NCI-H748 (cell line): ENCODE measurements around the gene SCGB3A2.

ENCODE experiments used
- DNase-seq: peaks from one replicate; lab custom pipeline; 2025; ENCODE audit not compliant: unreplicated experiment; lab: John Stamatoyannopoulos, UW

Gene SCGB3A2, protein sequence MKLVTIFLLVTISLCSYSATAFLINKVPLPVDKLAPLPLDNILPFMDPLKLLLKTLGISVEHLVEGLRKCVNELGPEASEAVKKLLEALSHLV

DNA sequence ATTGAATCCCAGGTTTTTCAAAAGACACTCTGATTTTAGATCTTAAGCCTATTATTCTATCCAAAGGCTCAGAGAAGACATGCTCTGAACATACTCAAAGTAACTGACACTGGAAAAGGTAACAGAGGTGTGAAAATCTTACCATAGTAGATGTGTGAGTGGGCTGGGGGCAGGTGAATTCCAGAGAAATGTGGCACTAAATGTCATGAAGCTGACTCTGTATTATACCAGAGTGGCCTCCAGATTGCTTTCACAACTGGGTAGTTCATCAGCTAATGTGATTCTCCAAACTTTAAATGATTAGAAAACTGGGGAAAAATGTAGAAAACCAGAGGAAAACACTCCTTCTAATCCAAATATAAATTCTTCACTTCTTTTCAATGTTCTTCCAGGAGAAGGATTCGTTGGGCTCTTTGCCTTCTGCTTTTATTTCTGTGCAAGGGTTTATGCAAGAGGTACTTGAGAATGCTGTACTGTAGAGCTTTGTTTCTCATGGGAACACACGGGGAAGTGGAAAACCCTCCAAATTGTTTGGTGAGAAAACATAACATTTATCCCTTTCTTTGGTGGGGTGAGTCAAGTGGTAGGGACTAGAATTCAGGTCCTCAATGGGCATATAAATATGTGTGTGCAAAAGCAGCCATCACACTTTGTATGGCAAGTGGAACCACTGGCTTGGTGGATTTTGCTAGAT is at the start of gene SCGB3A2:
TSS of gene SCGB3A2 (plus strand) at position 646 of the 694 bp plus-strand sequence. CDS start 93 bp downstream, outside the sequence.
- DNase-seq, result no peak

DNA sequence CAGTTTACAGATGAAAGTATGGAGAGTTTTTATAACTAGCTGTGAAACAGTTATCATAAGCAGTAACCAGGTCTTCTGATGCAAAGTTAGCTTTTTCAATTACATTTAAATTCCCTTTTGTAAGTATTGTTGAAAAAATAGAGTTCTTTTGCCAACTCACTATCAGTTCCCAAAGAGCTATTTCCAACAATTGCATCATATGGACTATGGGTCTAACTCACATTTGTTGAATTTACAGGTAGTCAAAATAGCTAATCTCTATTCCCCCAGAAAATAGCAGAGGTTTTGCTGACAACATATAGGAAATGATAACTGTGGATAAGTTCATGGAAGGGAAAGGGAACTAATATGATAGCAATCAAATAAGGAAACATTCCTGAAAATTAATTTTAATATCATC is 48.5 kb upstream of the SCGB3A2 start:
- DNase-seq, result no peak

DNA sequence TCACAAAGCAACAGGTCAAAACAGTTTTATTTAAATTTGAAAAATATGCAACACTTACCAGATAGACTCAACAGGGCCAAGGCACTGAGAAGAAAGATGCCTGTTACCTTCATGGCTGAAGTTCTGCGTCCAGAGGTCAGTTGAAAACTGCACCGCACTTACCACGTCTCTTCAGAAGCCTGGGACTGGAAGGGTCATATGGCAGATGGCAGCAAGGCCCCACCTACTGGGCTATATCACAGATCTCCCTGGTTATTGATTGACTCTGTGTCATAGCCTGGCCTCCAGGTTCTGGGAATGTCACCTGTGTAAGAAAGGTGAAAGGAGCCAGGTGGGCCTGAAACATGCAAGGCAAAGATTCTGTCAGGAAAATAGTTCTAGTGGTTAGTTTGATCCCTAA is 47.0 kb upstream of the SCGB3A2 start, which contains the start of gene SPINK1:
TSS of gene SPINK1 (minus strand) at position 207 of the 400 bp plus-strand sequence. CDS start at position 113, 94 bp downstream.
- DNase-seq, result no peak

GRCh38 chr5:147832541-147832940 is 46.0 kb upstream of the SCGB3A2 start:
- DNase-seq, result no peak

GRCh38 chr5:147835386-147835798 is 43.1 kb upstream of the SCGB3A2 start:
- DNase-seq, result peak; percentile 86

DNA sequence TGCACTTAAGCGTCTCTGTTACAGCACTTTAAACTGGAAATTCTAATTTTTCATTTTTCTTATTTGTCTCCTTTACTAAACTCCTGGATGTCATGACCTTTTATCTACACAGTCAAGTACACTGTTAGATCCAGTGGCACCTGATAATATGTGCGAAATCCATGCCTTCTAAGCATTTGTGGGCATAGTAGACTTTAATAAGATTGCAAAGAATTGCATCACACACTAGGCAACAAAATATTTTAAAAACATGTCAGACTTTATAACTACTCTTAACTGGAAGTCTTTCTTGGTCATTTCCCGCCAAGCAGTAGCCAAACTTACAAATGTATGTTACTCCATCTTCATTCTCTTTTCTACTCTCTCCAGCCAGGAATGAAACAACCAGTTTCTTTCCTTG is 42.1 kb upstream of the SCGB3A2 start:
- no peak for DNase-seq

DNA sequence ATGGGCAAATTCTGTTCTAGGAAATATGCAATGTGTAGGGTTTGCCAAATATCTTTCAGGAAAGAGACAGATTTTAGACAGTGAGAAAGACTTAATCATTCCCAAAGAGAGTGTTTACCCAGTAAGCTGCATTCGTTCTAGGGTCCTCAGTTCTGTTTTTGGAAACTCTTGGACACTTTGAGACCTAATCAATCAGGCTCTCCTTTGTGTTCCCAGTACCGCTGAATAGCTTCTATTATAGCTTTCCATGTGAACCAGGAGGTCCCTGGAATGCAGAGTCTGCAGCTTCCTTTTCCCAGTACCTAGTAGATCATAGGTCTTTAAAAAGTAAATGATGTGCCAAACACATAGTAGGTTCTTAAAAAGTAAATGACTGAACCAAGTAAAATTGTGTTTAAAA is 35.6 kb upstream of the SCGB3A2 start:
- DNase-seq, result no peak

DNA sequence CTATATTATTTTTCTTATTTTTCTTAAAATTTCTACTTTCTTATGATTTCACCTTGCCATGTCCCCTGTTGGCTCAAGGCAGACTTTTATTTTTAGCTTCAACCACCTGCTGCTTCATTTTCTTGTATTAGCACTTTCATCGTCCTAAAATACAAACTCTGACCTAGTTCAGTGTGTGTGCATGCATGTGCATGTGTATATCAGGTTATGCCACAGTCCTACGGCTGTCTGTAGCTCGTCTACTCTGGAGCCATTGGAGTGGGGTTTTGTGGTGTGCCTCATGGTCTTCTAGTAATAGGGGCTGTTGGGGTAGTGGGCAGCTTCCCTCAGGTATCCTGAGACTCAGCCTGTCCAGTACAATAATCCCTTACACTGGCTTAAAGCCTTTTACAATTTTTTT is 33.7 kb upstream of the SCGB3A2 start:
- no peak for DNase-seq

- no peak for DNase-seq
Observed at GRCh38 chr5:147845618-147846017, 32.9 kb upstream of the SCGB3A2 start.

GRCh38 chr5:147849226-147849625 is 29.3 kb upstream of the SCGB3A2 start:
- DNase-seq, result no peak

- DNase-seq, result no peak
Observed at GRCh38 chr5:147851578-147851977, 26.9 kb upstream of the SCGB3A2 start.

DNA sequence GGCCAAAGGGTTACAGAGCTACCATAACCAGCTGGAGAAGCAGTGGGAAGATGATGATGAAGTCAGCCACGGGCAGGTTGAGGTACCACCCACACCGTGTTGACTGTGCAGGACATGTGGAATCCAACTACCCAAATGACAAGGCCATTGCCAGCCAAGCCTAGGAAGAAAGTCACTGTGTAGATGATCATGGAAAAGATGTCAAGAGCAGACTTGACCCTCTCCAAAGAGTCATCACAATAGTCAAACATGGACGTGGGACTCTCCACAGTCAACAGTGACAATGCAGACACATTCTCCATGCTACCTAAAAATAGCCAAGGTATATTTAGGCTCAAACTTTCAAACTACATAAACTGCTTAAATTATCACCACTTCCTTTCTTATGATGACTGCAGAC is 26.1 kb upstream of the SCGB3A2 start:
- no peak for DNase-seq

DNA sequence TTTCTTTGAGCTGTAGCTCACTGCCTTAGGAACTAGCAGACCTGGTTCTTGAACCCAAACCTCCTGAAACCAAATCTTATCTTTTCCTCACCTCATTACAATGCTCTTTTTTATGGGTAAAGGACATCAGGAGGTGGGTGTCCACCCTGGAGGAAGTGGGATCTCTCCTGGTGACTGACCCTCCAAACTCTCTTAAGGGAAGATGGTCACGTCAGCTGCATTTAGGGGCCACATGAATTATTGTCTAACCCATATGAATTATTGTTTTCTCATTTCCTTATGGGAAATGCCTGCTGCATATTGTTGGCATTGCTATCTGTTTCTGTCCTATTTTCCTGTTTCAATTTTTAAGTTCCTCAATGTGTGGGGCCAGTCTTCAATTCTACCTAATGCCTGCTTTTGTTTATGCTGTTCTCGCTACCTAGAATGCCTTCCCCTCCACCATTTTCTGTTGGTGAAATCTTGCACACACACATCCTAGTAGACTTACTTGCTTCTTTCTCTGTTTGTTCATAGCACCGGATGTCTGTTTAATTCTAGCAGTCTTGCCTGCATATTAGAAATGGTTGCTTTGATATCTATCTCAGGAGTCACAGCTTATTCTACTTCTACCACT is 25.0 kb upstream of the SCGB3A2 start:
- DNase-seq, result no peak

DNA sequence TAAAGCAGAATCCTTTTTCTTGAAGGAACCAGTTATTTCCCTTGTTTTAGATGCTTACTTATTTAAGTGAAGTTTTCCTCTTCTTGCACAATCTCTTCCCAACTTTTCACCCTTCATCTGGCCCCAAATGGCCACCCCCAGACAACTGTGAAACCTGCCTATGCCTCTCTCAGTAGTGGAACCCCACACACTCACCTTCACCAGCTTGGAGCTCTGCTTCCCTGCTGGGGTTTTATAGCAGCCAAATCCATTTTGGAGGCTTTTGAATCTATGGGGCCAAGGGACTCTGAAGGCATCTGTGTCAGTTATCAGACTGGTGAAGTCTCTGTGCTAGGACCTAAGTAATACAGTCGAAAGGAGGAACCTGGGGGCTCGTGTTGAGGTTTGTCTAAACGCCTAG is 24.2 kb upstream of the SCGB3A2 start:
- no peak for DNase-seq

- DNase-seq, result no peak
Observed at GRCh38 chr5:147854894-147855773, 23.4 kb upstream of the SCGB3A2 start.

- DNase-seq, result no peak
Observed at GRCh38 chr5:147855774-147856069, 22.8 kb upstream of the SCGB3A2 start.

DNA sequence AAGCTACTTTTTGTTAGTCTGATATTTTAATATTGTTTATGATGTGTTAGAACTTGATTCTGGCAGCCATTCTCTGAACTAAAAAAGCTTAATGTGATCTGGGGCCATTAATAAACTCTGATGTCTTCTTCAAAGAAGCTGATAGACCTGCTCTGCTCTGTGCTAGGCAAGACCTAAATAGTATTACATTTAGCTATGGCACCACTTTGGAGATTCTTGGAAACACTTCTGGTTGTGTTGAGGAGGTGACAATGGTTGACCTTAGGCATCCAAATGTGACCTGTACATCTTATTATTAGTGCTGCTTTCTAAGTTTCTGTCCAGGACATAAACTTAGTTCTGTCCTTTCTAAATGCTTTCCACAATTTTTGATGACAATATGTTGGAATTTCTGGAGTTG is 21.7 kb upstream of the SCGB3A2 start:
- DNase-seq, result no peak

- DNase-seq, result peak; percentile 68
Observed at GRCh38 chr5:147857302-147858129, 21.0 kb upstream of the SCGB3A2 start.

DNA sequence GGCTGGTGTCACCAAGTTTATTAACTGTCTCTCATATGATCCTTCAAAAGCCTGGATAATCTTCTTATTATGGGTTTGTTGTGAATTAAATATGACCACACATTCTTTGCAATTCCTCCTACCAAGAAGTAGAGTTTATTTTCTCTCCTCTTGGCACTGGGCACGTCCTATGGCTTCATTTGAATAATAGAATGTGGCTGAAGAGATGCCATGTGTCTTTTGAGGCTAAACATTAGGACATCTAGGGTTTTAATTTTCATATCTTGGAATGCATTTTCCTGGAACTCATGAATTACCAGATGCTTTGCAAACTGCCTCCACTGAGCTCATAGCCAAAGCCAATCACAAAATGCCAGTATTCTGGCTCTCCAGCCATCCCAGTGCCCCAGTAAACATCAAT is 19.9 kb upstream of the SCGB3A2 start:
- DNase-seq, result no peak

- DNase-seq, result peak; percentile 75
Observed at GRCh38 chr5:147859962-147860640, 18.4 kb upstream of the SCGB3A2 start.
